HCT116 (cell line): ENCODE measurements around the gene MYADML2. TPM values are rescaled to one million over a fixed set of nuclear protein-coding genes. Genes with fewer than 3 reads are reported as not detected.

ENCODE experiments used
- ATAC-seq: fragments of 200-7000 bp; cut with Tn5 transposase; 2 replicates; pipeline ENCODE4 v1.9.1; 2020; ENCODE audit warnings: mild to moderate bottlenecking, moderate library complexity
- BruUV-seq: library from RNA; stranded (reverse); fragments of 400-500 nt; replicated peaks from 2 replicates; lab custom pipeline; 2021; lab: Mats Ljungman, UMichigan
- CTCF ChIA-PET: fragments of 300-600 bp; sonication (Branson Sonifier 250); formaldehyde crosslinking; loops from one replicate; lab custom pipeline; 2021; ENCODE audit warnings: antibody characterized with exemption; lab: Charles Lee
- POLR2A ChIA-PET: fragments of 300-600, 350-600 bp; sonication (Branson Sonifier 250); formaldehyde crosslinking; loops from one replicate; lab custom pipeline; 2021; ENCODE audit warnings: antibody characterized with exemption; lab: Charles Lee
- RAD21 ChIA-PET, 2 experiments: fragments of 300-600 bp; sonication (Branson Sonifier 250); formaldehyde crosslinking; loops; one replicate each; lab custom pipeline; 2023; ENCODE audit warnings: low total read pairs in 2 of 2; ENCODE audit not compliant: uncharacterized antibody in 2 of 2, unreplicated experiment in 2 of 2, low non-redundant PET in 1 of 2; lab: Charles Lee
- DNase-seq: peaks from one replicate; pipeline ENCODE4 v3.0.0-alpha.2; 2010; ENCODE audit warnings: low read depth, low spot score
- H2AFZ ChIP-seq: fragments of 200-600 bp; shearing (Covaris generic), sonication (generic); 2 replicates; pipeline ENCODE4 v1.6.1; 2017; ENCODE audit warnings: low read depth, mixed run types, mixed read lengths, antibody characterized with exemption, low read length; ENCODE audit not compliant: poor library complexity, severe bottlenecking
- H3K27ac ChIP-seq: 2 replicates; pipeline ENCODE4 v1.5.1; 2012; ENCODE audit warnings: low read depth, low read length
- H3K27me3 ChIP-seq: fragments of 200-600 bp; sonication (generic); 2 replicates; pipeline ENCODE4 v1.6.1; 2016; ENCODE audit warnings: mixed run types, low read length, mixed read lengths; ENCODE audit not compliant: insufficient read depth
- H3K36me3 ChIP-seq, 2 experiments: fragments of 200-500 bp in 1 of 2; fragments of 200-600 bp in 1 of 2; sonication (Bioruptor generic) in 1 of 2; sonication (generic) in 1 of 2; 2 replicates each; pipeline versions ENCODE4 v1.5.1 to v1.6.1; 2014 to 2016; ENCODE audit warnings: low read length in 2 of 2, inconsistent platforms in 1 of 2, mixed read lengths in 1 of 2, mixed run types in 1 of 2; ENCODE audit not compliant: insufficient read depth in 2 of 2, control insufficient read depth in 1 of 2
- H3K4me1 ChIP-seq, 2 experiments: fragments of 200-600 bp in 1 of 2; sonication (generic) in 1 of 2; 2 replicates each; pipeline versions ENCODE4 v1.5.1 to v1.6.1; 2012 to 2017; ENCODE audit warnings: low read length in 2 of 2, inconsistent platforms in 1 of 2, mild to moderate bottlenecking in 1 of 2, mixed read lengths in 1 of 2, mixed run types in 1 of 2, moderate library complexity in 1 of 2; ENCODE audit not compliant: insufficient read depth in 2 of 2, control insufficient read depth in 1 of 2
- H3K4me2 ChIP-seq: fragments of 200-600 bp; sonication (generic); 2 replicates; pipeline ENCODE4 v1.6.1; 2017; ENCODE audit warnings: mixed run types, low read length, mixed read lengths
- H3K4me3 ChIP-seq, 2 experiments: fragments of 200-600 bp in 1 of 2; sonication (generic) in 1 of 2; replicated peaks in 1 of 2; 2 replicates each; pipeline ENCODE4 v1.5.1; 2011 to 2016; ENCODE audit warnings: low read length in 2 of 2, control low read depth in 1 of 2, low read depth in 1 of 2, mild to moderate bottlenecking in 1 of 2, mixed read lengths in 1 of 2, mixed run types in 1 of 2
- H3K79me2 ChIP-seq: fragments of 200-600 bp; sonication (generic); 2 replicates; pipeline ENCODE4 v1.6.1; 2017; ENCODE audit warnings: mild to moderate bottlenecking, mixed run types, low read length, moderate library complexity, mixed read lengths; ENCODE audit not compliant: insufficient read depth
- H3K9ac ChIP-seq: fragments of 200-600 bp; sonication (generic); 2 replicates; pipeline ENCODE4 v1.6.1; 2016; ENCODE audit warnings: low read length, mixed read lengths
- H3K9me2 ChIP-seq: fragments of 200-600 bp; sonication (generic), shearing (Covaris generic); 2 replicates; pipeline ENCODE4 v1.6.1; 2017; ENCODE audit warnings: mixed run types, mild to moderate bottlenecking, moderate library complexity; ENCODE audit not compliant: insufficient read depth
- H3K9me3 ChIP-seq, 2 experiments: fragments of 200-500 bp in 1 of 2; fragments of 200-600 bp in 1 of 2; sonication (Bioruptor generic) in 1 of 2; sonication (generic) in 1 of 2; 2 replicates each; pipeline ENCODE4 v1.6.1; 2014 to 2017; ENCODE audit warnings: low read length in 2 of 2, mixed read lengths in 2 of 2, inconsistent platforms in 1 of 2, low read depth in 1 of 2, mild to moderate bottlenecking in 1 of 2, mixed run types in 1 of 2, moderate library complexity in 1 of 2; ENCODE audit not compliant: control insufficient read depth in 1 of 2, insufficient read depth in 1 of 2
- H4K20me1 ChIP-seq: fragments of 200-600 bp; sonication (generic), shearing (Covaris generic); 2 replicates; pipeline ENCODE4 v1.6.1; 2017; ENCODE audit warnings: mixed run types, mild to moderate bottlenecking, moderate library complexity; ENCODE audit not compliant: insufficient read depth
- CBX3 ChIP-seq: IDR thresholded peaks from 2 replicates; pipeline ENCODE4 v1.6.1; 2012; ENCODE audit warnings: low read depth
- CTCF ChIP-seq, 3 experiments: fragments of 200-600 bp in 1 of 3; sonication (generic) in 1 of 3; IDR thresholded peaks in 2 of 3; conservative IDR thresholded peaks in 1 of 3; 2 replicates each; pipeline ENCODE4 v1.5.1; 2012 to 2017; ENCODE audit warnings: low read depth in 2 of 3, low read length in 2 of 3, antibody characterized with exemption in 1 of 3, borderline replicate concordance in 1 of 3, control low read depth in 1 of 3, mild to moderate bottlenecking in 1 of 3, mixed read lengths in 1 of 3, mixed run types in 1 of 3, moderate library complexity in 1 of 3; ENCODE audit not compliant: insufficient read depth in 1 of 3
- EZH2phosphoT487 ChIP-seq: fragments of 200-600 bp; IDR thresholded peaks from 2 replicates; pipeline ENCODE4 v1.6.1; 2018; ENCODE audit warnings: antibody characterized with exemption, borderline replicate concordance
- MAX ChIP-seq: IDR thresholded peaks from 2 replicates; pipeline ENCODE4 v1.6.1; 2012
- POLR2A ChIP-seq: IDR thresholded peaks from 2 replicates; pipeline ENCODE4 v1.7.0; 2011; ENCODE audit warnings: borderline replicate concordance; ENCODE audit not compliant: insufficient read depth, insufficient read length; ENCODE audit errors: extremely low read depth
- POLR2AphosphoS5 ChIP-seq: IDR thresholded peaks from 2 replicates; pipeline ENCODE4 v1.6.1; 2011; ENCODE audit warnings: mild to moderate bottlenecking, low read depth, low read length, moderate library complexity
- SIN3A ChIP-seq: IDR thresholded peaks from 2 replicates; pipeline ENCODE4 v1.6.1; 2012; ENCODE audit warnings: low read depth
- TCF7L2 ChIP-seq: IDR thresholded peaks from 2 replicates; pipeline ENCODE4 v1.7.0; 2011; ENCODE audit warnings: borderline replicate concordance, inconsistent platforms; ENCODE audit not compliant: insufficient read depth, insufficient read length; ENCODE audit errors: extremely low read depth
- ZBTB33 ChIP-seq: IDR thresholded peaks from 2 replicates; pipeline ENCODE4 v1.6.1; 2011; ENCODE audit warnings: mild to moderate bottlenecking, low read length, moderate library complexity; ENCODE audit not compliant: insufficient replicate concordance; ENCODE audit errors: extremely low read depth
- ZFX ChIP-seq: fragments of 450-650 bp; IDR thresholded peaks from 2 replicates; pipeline ENCODE4 v1.6.1; 2017
- ZNF274 ChIP-seq: fragments of 200-500 bp; sonication (Bioruptor generic); IDR thresholded peaks from 2 replicates; pipeline ENCODE4 v1.6.1; 2014; ENCODE audit warnings: mild to moderate bottlenecking, low read depth, low read length, inconsistent platforms
- intact Hi-C: fragments of 100-400 bp; cut with micrococcal nuclease; formaldehyde crosslinking; loops from 2 replicates; pipeline ENCODE4 v1.10.0; 2022
- total RNA-seq: library from RNA; stranded (reverse); gene quantifications from one replicate; pipeline ENCODE4 v1.2.1, GENCODE V29; 2021; ENCODE audit not compliant: unreplicated experiment

Gene MYADML2
- total RNA-seq, 1 experiment from 2014 or later = not detected

GRCh38 chr17:81927653-81928543, 19.1 kb downstream of the MYADML2 start, which contains the start of gene MAFG:
TSS of gene MAFG (minus strand) at chr17:81927735. CDS start at chr17:81923185, 4,550 bp downstream.
- Histone ChIP-seq H3K4me2 (peak within 1 kb of the TSS; percentile 95), H3K79me2 (peaks cover 48% of the 10 kb centered on the region), H3K27me3 (no peaks in the 10 kb centered on the region), H3K9ac (peak within 1 kb of the TSS; percentile 91), H3K9me3 (no peaks in the 10 kb centered on the region), H3K9me2 (no peaks in the 10 kb centered on the region)
- intact Hi-C loops = loop anchor here (5.0 kb wide), 1 partner anchor 56 kb away; the partner anchor contains the start of gene ARHGDIA
- POLR2A ChIA-PET = interaction anchor here (0.7 to 4.6 kb wide), 5 partner anchors 9 to 215 kb away, joined by 3 to 18 read pairs (median 4); partner anchors contain the start of genes CENPX, LRRC45 and PYCR1
- DNase-seq = peak; percentile 87
- RAD21 ChIA-PET = interaction anchor here in 1 of 2 experiments (0.7 kb wide), 2 partner anchors 50 to 68 kb away, joined by 3 read pairs; no protein-coding TSS in a partner anchor
- ATAC-seq = peak; percentile 62
- TF ChIP-seq POLR2A = peak; percentile 24
- peak; percentile 79 for TF ChIP-seq ZFX
- TF ChIP-seq CTCF (IDR thresholded peaks at IDR 0.05 in 2 of 3, conservative IDR thresholded peaks at IDR 0.05 in 1 of 3; ENCODE audit: borderline replicate concordance in 1 of 3, insufficient read depth in 1 of 3, low read depth in 2 of 3, low read length in 2 of 3) = peak in 2 of 3 experiments; percentile 65 to 69; a peak in 5 of 6 replicates
- no peak for TF ChIP-seq ZNF274
- TF ChIP-seq EZH2phosphoT487 = no peak
- no peak for TF ChIP-seq CBX3
- TF ChIP-seq SIN3A = peak; percentile 84
- TF ChIP-seq POLR2AphosphoS5 = peak; percentile 67
- peak; percentile 81 for TF ChIP-seq TCF7L2
- TF ChIP-seq ZBTB33 = peak; percentile 8
- peak; percentile 88 for TF ChIP-seq MAX
- TF ChIP-seq, all 23 proteins: peak for 8
- Histone ChIP-seq H3K27ac (peak within 1 kb of the TSS; percentile 97), H4K20me1 (no peaks in the 10 kb centered on the region), H3K4me1 (peaks cover 44 to 77% of the 10 kb centered on the region in 2 experiments), H3K36me3 (peaks cover 0 to 5% of the 10 kb centered on the region in 2 experiments; a peak in 1 of 4 replicates), H2AFZ (no peak within 1 kb of the TSS), H3K4me3 (peak within 1 kb of the TSS; percentile 89 to 93)
- BruUV-seq = no TSS peak
- CTCF ChIA-PET = interaction anchor here (0.7 to 2.1 kb wide), 9 partner anchors 8 to 110 kb away, joined by 3 to 7 read pairs (median 5); partner anchors contain the start of genes ARHGDIA, CENPX, DCXR and LRRC45
